Common myeloid progenitor, CD34-positive (primary cell): ENCODE data around the gene LIX1.

ENCODE experiments used
- CTCF ChIA-PET: fragments of 350-600 bp; sonication (Branson Sonifier 250); formaldehyde crosslinking; loops from one replicate; lab custom pipeline; 2021; ENCODE audit warnings: antibody characterized with exemption; lab: Charles Lee
- POLR2A ChIA-PET: fragments of 350-600 bp; sonication (Branson Sonifier 250); formaldehyde crosslinking; loops from one replicate; lab custom pipeline; 2021; ENCODE audit warnings: antibody characterized with exemption; lab: Charles Lee
- DNase-seq, 3 donors: peaks; one replicate each; pipeline versions ENCODE4 v3.0.0 to v3.0.0-alpha.2; 2013
- H3K27ac ChIP-seq, 2 experiments: 1 replicate in 1 of 2; 2 replicates in 1 of 2; pipeline ENCODE4 v1.7.0; 2013; ENCODE audit warnings: inconsistent platforms in 2 of 2, low read length in 2 of 2, mild to moderate bottlenecking in 2 of 2, low read depth in 1 of 2, moderate library complexity in 1 of 2; ENCODE audit not compliant: severe bottlenecking in 2 of 2, insufficient read depth in 1 of 2, poor library complexity in 1 of 2
- H3K27me3 ChIP-seq, 5 experiments: replicated peaks in 2 of 5; 1 replicate in 3 of 5; 2 replicates in 2 of 5; pipeline versions ENCODE4 v1.6.1 to v1.7.0; 2013; ENCODE audit warnings: low read length in 4 of 5, mild to moderate bottlenecking in 2 of 5, moderate library complexity in 2 of 5, inconsistent platforms in 1 of 5; ENCODE audit not compliant: insufficient read depth in 5 of 5, control insufficient read depth in 4 of 5
- H3K36me3 ChIP-seq, 4 experiments: 1 replicate in 2 of 4; 2 replicates in 2 of 4; pipeline versions ENCODE4 v1.6.1 to v1.7.0; 2013; ENCODE audit warnings: low read length in 3 of 4, control low read depth in 1 of 4, mild to moderate bottlenecking in 1 of 4; ENCODE audit not compliant: control insufficient read depth in 4 of 4, insufficient read depth in 4 of 4
- H3K4me1 ChIP-seq, 4 experiments: 1 replicate in 3 of 4; 2 replicates in 1 of 4; pipeline versions ENCODE4 v1.6.1 to v1.7.1; 2013; ENCODE audit warnings: low read length in 3 of 4, mild to moderate bottlenecking in 3 of 4, control low read depth in 1 of 4, inconsistent platforms in 1 of 4, moderate library complexity in 1 of 4; ENCODE audit not compliant: control insufficient read depth in 4 of 4, insufficient read depth in 4 of 4; ENCODE audit errors: control extremely low read depth in 1 of 4
- H3K4me3 ChIP-seq, 7 experiments: 1 replicate in 4 of 7; 2 replicates in 3 of 7; pipeline versions ENCODE4 v1.5.1 to v1.7.0; 2013; ENCODE audit warnings: mild to moderate bottlenecking in 7 of 7, low read length in 6 of 7, moderate library complexity in 6 of 7, inconsistent platforms in 2 of 7, low read depth in 2 of 7, control low read depth in 1 of 7; ENCODE audit not compliant: insufficient read depth in 4 of 7, control insufficient read depth in 1 of 7; ENCODE audit errors: extremely low read depth in 1 of 7
- H3K9me3 ChIP-seq, 5 experiments: 1 replicate in 4 of 5; 2 replicates in 1 of 5; pipeline versions ENCODE4 v1.6.1 to v1.7.1; 2013; ENCODE audit warnings: low read length in 4 of 5, mild to moderate bottlenecking in 2 of 5, inconsistent platforms in 1 of 5, low read depth in 1 of 5, moderate library complexity in 1 of 5; ENCODE audit not compliant: control insufficient read depth in 4 of 5, insufficient read depth in 2 of 5; ENCODE audit errors: control extremely low read depth in 1 of 5
- WGBS: methylation state at CpG from one replicate; pipeline ENCODE4 v1.1.5; 2013; ENCODE audit not compliant: insufficient coverage; 5-methylcytosine and 5-hydroxymethylcytosine counted together

Gene LIX1

DNA sequence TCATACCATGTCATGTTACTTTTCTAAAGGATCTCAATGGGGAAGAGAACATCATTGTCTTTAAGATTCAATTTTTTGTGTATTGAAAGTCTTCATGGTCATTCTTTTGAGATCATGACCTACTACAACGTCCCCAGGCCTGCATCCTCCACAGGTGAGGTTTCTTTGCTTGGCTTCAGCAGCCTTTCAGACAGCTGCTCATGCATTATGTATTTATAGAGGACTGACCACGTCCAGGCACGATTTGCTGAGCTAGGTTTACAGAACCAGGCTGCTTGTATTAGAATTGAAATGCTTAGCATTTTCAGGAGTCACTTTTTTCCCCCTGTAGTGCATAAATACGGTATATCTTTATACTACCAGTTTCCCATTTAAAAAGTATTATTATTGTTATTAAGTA is 70.4 kb downstream of the LIX1 start:
- CTCF ChIA-PET: interaction anchor here (1.1 kb wide), 1 partner anchor 25 kb away, joined by 3 read pairs; no protein-coding TSS in a partner anchor
- H3K4me3 ChIP-seq: no peak overlapping the region
- H3K4me1 ChIP-seq: peaks cover 0 to 9% (median 2%) of the 10 kb centered on the region in 4 experiments
- H3K36me3 ChIP-seq: no peaks in the 10 kb centered on the region
- H3K27ac ChIP-seq: no peak overlapping the region
- POLR2A ChIA-PET: no interaction called here
- H3K27me3 ChIP-seq: no peaks in the 10 kb centered on the region
- no peaks in the 10 kb centered on the region for H3K9me3 ChIP-seq
- WGBS: 100% methylated on average over 2 of the region's 4 CpGs
- DNase-seq: no peak

DNA sequence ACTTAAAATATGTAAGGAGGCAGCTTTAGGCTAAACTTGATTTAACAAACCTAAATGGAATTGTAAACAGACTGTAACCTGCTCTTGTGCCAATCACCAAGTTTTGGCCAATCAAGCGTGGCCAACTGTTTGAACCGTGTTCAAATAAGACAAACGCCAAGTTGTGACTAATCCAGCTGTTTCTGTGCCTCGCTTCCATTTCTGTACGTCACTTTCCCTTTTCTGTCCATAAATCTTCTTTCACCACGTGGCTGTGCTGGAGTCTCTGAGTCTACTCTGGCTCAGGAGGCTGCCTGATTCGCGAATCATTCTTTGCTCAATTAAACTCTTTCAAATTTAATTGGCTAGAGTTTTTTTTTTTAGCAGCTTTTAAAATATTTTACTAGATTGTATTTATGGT is 71.3 kb downstream of the LIX1 start:
- ChIA-PET CTCF (interaction anchor here (1.1 kb wide), 1 partner anchor 24 kb away, joined by 4 read pairs; no protein-coding TSS in a partner anchor), POLR2A (no interaction called here)
- Histone ChIP-seq H3K27ac (no peak overlapping the region), H3K36me3 (no peaks in the 10 kb centered on the region), H3K4me3 (no peak overlapping the region), H3K4me1 (peaks cover 0 to 9% (median 2%) of the 10 kb centered on the region in 4 experiments), H3K9me3 (no peaks in the 10 kb centered on the region), H3K27me3 (no peaks in the 10 kb centered on the region)
- 65% methylated on average over 6 of the region's 8 CpGs for WGBS
- DNase-seq: peak; percentile 22 to 71 (median 41)

DNA sequence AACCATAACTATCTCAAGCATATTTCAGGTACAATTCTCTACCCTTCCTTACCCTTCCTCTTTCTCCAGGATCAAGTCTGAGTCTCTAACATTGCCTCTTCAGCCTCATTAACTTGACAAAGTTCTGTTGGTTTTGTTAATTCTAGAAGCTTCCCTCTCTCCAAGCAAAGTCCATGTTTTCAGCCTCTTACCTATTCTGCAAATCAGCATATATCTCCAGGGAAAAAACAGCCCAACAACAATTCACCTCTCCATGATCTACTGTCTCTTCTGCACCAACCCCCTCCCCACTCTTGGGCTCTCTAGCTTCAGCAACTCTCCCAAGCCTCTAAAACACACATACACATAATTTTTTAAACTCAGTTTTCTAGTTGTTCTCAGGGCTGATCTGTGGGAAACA is 72.2 kb downstream of the LIX1 start:
- Histone ChIP-seq H3K4me1 (peaks cover 0 to 5% (median 2%) of the 10 kb centered on the region in 4 experiments), H3K4me3 (no peak overlapping the region), H3K27ac (no peak overlapping the region), H3K36me3 (no peaks in the 10 kb centered on the region), H3K9me3 (no peaks in the 10 kb centered on the region), H3K27me3 (no peaks in the 10 kb centered on the region)
- CTCF ChIA-PET: interaction anchor here (1.1 kb wide), 1 partner anchor 23 kb away, joined by 4 read pairs; no protein-coding TSS in a partner anchor
- POLR2A ChIA-PET: no interaction called here
- DNase-seq: no peak

DNA sequence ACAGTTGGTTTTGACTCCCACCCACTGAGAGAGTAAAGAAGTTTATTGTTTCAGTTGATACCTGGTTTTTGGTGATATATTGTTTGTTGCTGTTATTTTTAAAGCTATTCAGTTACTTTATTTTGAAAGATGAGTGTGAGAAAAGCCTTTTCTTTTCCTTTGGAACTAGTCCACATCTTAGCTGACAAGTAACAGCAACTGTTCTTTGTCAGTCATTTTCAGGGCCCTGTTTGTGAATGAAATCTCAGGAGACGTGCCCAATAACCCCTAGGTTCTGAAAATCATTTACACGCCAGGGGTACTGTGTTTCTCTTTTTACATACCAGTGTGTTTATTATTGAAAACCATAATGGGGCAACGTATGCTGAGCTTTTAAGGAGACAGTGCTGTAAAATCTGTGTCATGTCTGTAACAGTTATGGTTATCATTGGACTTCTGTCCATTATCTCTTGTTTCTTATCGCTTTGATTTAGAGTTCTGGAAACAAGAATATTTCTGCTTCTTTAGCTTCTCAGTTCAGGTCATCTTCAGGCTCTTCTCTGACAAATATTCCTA is 75.0 kb downstream of the LIX1 start:
- Histone ChIP-seq H3K36me3 (no peaks in the 10 kb centered on the region), H3K9me3 (no peaks in the 10 kb centered on the region), H3K27me3 (no peaks in the 10 kb centered on the region), H3K4me3 (no peak overlapping the region), H3K4me1 (no peaks in the 10 kb centered on the region), H3K27ac (no peak overlapping the region)
- DNase-seq: no peak
- ChIA-PET POLR2A (no interaction called here), CTCF (no interaction called here)
- WGBS: 100% methylated on average over 3 of the region's 4 CpGs

DNA sequence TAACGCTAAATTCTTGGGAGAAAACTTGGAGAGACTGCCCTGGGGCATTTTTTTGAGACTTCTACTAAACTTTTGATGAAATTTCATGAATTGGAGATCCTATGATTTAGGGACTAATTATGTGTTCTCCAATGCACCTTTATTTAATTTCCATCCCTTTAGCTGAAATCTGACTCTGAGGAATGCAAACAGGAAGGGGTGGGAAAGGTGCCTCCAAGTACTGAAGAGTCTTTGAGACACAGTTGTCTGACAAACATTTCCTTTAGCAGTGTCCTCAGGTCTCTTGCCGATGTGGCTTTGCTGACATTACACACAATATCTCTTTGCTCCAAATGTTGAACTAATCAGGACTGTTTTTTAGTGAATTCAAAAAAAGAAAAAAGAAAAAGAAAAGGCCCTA is 76.9 kb downstream of the LIX1 start:
- no peaks in the 10 kb centered on the region for H3K4me1 ChIP-seq
- H3K27ac ChIP-seq: no peak overlapping the region
- ChIA-PET POLR2A (no interaction called here), CTCF (interaction anchor here (1.6 kb wide), 1 partner anchor 30 kb away, joined by 3 read pairs; no protein-coding TSS in a partner anchor)
- no peak for DNase-seq
- no peaks in the 10 kb centered on the region for H3K27me3 ChIP-seq
- no peak overlapping the region for H3K4me3 ChIP-seq
- no CpG with 5 or more reads among the region's 2 CpGs for WGBS
- peaks cover 0 to under 1% (median 0%) of the 10 kb centered on the region in 5 experiments for H3K9me3 ChIP-seq
- no peaks in the 10 kb centered on the region for H3K36me3 ChIP-seq

DNA sequence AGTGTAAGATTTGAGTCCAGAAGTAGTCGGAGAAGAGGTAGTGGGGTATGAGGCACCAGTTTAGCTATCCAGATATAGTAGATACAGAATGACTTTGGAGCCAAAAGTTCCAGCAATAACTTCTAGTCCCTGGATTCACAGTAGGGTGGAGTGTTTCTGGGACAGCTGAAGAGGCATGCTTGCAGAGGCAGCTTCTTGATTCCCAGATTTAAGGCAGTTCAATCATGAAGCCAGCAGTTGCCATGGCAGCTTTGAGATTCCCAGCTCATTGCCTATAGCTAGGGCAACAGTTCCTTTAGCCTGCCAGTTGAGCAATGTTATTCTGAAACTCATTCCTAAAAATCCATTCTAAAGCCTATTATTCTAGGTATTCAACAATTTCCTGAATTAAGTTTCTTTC is 79.2 kb downstream of the LIX1 start:
- 100% methylated on average over 1 of the region's 1 CpG for WGBS
- H3K36me3 ChIP-seq: no peaks in the 10 kb centered on the region
- DNase-seq: no peak
- no peaks in the 10 kb centered on the region for H3K27me3 ChIP-seq
- ChIA-PET CTCF (interaction anchor here (1.0 kb wide), 1 partner anchor 21 kb away, joined by 3 read pairs; no protein-coding TSS in a partner anchor), POLR2A (no interaction called here)
- H3K9me3 ChIP-seq: peaks cover 0 to 8% (median 3%) of the 10 kb centered on the region in 5 experiments
- H3K4me1 ChIP-seq: no peaks in the 10 kb centered on the region
- no peak overlapping the region for H3K27ac ChIP-seq
- no peak overlapping the region for H3K4me3 ChIP-seq

DNA sequence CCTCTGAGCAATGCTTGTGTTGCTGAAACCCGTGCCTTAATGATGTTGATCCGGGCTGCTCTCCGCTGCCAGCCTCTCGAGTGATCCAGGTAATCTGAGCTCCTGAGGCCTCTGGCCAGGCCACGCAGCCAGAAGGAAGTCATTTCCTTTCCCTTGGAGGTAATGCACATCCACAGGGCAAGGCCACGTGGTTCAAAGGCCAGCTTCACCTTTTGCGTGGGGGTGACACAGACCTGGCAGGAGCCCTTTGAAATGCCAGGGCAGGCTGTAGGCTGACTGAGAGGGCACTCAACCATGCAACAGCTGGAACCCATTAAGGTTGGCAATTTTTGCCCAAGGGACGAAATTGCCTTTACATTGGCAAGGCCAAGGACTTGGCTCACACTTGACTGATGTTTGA is 80.4 kb downstream of the LIX1 start:
- DNase-seq: no peak
- ChIA-PET POLR2A (no interaction called here), CTCF (no interaction called here)
- Histone ChIP-seq H3K36me3 (no peaks in the 10 kb centered on the region), H3K27ac (no peak overlapping the region), H3K4me3 (no peak overlapping the region), H3K27me3 (no peaks in the 10 kb centered on the region), H3K9me3 (peaks cover 0 to 8% (median 3%) of the 10 kb centered on the region in 5 experiments), H3K4me1 (no peaks in the 10 kb centered on the region)
- WGBS: 96% methylated on average over 8 of the region's 8 CpGs
